NOMO-1 treated with DMSO at 0.1 percent for 48 hours (cell line): ENCODE data around the gene ASGR1.
A peak's percentile ranks its signal among the peaks of the same experiment; 100 is the strongest.
"Not testable (repeated sequence)": the region's sequence is repeated elsewhere in the genome, so short reads cannot be mapped to it uniquely, and the experiment has no call there.

Experiments used
- DNase-seq: peaks from one replicate; lab custom pipeline; 2025; ENCODE audit not compliant: unreplicated experiment; lab: John Stamatoyannopoulos, UW

ASGR1 gene

DNA sequence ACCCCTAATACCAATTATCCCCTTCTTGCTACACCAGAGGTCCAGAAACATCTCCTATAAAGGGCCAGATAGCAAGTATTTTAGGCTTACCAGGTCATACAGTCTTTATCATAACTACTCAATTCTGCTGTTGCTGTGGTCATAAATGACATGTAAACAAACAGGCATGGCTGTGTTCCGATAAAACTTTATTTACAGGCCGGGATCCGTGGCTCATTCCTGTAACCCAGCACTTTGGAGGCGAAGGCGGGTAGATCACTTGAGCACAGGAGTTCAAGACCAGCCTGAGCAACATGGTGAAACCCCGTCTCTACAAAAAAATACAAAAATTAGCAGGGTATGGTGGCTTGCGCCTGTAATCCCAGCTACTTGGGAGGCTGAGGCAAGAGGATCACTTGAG is 12.3 kb downstream of the ASGR1 start:
- no peak for DNase-seq

DNA sequence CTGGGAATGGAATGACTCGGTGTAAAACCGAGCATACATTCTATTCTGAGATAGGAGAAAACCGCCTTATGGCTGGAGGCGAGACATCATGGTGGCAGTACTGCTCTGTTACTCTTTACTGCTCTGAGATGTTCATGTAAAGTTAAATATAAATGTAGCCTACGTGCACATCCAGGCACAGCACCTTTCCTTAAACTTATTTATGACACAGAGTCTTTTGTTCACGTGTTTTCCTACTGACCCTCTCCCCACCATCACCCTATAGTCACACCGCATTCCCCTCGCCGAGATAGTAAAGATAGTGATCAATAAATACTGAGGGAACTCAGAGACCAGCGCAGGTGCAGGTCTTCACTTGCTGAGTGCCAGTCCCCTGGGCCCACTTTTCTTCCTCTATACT is 19.6 kb downstream of the ASGR1 start:
- not testable (repeated sequence) for DNase-seq

DNA sequence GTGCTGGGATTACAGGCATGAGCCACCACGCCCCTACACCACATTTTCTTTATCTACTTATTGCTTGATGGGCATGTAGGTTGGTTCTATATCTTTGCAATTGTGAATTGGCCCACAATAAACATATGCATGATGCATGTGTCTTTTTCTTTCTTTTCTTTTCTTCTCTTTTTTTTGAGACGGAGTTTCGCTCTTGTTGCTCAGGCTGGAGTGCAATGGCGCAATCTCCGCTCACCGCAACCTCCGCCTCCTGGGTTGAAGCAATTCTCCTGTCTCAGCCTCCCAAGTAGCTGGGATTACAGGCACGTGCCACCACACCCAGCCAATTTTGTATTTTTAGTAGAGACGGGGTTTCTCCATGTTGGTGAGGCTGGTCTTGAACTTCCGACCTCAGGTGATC is 20.7 kb downstream of the ASGR1 start:
- peak; percentile 50 for DNase-seq

DNA sequence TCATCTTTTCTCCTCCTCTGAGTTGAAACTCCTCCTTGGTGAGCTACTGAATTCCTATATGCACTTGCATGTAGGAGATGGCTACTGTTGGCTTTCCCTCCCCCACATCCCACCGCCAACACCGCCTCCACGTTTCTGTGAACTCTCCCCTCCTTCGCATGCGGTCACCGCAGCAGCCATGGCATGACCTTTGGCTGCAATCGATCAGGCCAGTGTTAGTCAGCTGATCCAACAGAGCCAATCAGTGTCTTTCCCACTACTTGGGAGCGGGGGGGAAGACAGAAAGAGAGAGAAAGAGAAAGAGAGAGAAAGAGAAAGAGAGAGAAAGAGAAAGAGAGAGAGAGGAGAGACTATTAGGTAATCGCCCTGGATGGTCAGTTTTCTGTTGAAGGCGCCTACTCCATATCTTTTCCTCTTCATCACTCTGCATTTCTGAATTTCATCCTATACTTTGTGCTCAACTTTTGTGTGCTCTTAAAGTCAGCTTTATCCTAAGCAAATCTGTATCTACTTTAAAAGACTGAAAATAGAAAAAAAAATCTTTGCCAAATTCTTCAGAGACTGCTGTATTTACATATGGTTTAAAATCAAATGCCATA is 22.7 kb downstream of the ASGR1 start:
- no peak for DNase-seq

DNA sequence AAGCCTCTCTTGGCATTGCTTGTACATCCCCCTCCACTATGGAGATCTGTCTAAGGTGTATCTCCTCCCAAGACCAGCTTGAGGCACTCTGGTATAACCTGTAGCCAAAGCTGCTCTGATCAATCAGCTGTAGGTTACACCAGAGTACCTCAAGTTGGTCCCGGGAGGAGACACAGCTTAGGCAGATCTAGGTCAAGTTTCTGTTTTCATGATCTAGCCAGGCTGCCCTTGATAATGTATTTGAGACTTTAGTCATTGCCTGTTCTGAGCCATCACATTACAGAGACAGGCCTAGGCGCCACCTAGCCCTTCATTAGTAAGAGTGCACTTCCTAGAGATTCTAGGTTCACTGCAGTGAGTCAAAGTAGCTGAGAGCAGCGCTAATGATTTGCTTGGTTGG is 31.4 kb downstream of the ASGR1 start:
- DNase-seq = no peak

DNA sequence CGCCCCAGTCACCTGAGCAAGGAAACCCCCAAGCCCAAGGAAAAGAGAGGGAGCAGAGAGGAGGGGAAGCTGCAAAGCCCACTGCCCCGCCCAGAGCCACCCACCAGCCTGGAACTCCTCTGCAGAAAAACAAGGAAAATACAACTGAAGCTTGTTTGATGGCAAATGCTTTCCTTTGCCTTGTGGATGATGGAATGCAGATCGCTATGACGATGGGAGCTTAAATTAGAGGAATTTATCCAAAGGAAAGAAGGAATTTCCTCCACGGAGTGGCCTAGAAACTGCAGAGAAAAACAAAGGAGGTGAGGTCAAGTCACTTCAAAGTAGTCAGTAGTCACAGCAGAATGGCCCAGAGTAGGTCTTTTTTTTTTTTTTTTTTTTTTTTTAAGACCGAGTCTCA is 33.1 kb downstream of the ASGR1 start:
- no peak for DNase-seq

DNA sequence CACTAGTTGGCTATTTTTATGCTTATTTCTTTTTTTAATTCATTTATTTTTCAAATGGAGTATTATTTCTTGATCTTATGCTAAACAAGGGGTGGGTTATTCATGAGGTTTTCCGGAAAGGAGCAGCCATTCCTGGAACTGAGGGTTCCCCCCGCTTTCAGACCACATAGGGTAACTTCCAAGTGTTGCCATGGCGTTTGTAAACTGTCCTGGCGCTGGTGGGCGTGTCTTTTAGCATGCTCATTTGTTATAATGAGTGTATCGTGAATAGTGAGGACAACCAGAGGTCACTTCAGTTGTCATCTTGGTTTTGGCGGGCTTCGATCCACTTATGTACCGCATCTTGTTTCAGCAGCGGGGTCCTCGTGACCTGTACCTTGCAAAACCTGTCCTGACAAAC is 35.0 kb downstream of the ASGR1 start:
- DNase-seq = no peak

DNA sequence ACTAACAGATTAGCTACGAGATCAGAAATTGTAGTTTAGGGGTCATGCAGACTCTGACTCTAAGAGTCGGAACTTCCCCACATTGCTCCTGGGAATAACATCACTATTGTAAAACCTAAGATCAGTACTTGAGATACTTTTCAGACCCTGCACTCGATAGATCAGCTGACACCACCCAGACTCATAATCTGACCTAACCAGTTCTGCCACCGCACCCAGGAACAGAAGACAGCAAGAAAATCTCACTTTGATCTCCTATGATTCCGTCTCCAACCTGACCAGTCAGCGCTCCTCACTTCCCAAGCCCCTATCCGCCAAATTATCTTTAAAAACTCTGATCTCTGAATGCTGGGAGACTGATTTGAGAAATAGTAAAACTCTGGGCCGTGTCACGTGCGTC is 37.3 kb downstream of the ASGR1 start:
- no peak for DNase-seq

DNA sequence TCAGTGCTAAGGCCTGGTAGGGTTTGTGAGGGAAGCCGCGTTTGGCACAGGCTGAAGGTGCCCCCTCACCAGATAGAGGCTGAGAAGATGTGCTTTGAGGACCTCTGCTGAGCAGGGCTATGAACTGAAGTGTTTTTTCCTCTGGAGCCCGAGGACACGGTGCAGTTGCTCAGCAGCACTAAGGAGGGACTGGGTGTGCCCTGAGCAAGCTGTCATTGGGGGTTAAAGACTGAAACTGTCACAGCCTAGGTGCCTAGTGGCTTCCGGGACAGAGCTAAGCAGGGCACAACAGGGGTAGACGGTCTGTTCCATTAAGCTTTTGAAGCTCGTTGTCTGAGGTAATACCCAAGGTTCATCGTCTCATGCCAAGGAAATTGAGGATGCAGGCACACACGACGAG is 39.8 kb downstream of the ASGR1 start:
- no peak for DNase-seq

DNA sequence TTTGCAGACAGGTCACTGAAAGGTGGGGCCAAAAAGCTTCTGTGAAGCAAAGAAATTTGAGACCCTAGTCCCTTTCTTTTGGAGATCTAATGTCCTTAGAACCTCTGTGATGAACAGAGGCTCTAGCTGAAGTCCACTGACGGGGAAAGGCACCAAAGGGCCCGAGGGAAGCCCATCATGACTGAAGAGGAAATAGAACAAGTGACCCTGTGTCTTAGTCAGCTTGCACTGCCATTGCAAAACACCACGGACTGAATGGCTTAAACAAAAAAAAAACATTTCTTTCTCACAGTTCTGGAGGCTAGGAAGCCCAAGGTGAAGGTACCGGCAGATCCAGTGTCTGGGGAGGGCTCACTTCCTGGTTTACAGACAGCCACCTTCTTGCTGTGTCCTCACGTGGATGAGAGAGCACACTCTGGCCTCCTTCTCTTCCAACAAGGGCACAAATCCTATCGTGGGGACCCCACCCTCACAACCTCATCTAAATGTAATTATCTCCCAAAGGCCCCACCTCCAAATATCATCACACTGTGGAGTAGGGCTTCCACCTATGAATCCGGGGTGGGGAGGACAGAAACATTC is 40.3 kb downstream of the ASGR1 start:
- peak; percentile 23 for DNase-seq

DNA sequence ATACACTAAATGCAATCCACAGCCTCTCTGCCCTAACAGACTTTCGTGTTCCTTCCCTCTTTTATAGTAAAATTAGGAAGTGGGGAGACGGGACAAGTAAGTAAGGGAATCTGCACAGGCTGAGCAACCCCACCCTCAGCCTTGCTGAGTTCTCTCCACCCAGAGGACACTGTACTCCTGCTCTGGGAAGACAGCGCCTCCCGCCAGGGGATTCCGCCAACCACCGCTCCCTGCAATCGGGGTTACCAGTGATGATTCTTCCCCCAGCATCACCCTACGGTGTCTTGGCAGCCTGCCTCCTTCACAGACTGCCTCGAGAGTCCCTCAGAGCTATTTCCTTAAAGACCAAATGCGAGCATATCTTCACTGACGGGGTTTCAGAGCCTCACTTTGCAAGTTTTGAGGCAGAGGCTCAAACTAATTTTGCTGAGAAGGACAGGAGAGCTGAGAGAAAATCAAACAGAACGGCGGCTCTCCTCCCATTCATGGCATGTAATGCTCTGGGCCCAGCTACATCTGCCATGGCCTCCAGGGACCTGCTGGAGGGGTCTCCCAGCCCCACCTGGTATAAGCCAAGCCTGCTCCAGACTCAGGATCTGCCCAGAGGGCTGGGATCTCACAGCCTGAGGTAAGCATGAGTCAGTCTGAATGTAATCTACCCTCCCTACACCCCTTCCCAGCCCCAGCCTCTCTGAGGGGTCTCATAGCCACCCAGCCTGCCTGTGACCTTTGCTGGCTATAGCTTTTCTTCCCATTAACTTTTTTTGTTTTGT is 41.8 kb downstream of the ASGR1 start:
- DNase-seq = no peak

DNA sequence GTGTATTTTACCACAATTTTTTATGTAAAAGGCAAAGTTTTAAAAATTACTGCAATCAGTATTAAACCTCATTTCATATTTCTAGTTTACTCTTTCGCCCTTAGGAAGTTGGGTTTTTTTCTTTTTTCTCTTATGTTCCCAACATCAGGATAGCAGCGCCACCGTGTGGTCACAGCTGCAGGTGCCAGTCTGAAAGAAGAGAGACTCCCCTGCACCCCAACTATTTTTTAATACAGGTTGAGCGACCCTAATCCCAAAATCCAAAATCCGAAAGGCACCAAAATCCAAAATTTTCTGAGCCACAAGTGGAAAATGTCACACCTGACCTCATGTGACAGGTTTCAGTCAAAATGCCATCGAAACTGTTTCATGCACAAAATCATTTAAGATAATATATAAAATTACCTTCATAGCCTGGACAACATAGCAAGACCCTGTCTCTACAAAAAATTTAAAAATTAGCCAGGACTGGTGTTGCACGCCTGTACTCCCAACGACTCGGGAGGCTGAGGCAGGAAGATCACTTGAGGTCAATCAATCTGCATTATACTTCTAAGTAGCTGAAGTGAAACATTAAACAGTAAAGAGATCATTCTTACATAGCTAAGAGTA is 42.8 kb downstream of the ASGR1 start:
- peak; percentile 76 for DNase-seq

DNA sequence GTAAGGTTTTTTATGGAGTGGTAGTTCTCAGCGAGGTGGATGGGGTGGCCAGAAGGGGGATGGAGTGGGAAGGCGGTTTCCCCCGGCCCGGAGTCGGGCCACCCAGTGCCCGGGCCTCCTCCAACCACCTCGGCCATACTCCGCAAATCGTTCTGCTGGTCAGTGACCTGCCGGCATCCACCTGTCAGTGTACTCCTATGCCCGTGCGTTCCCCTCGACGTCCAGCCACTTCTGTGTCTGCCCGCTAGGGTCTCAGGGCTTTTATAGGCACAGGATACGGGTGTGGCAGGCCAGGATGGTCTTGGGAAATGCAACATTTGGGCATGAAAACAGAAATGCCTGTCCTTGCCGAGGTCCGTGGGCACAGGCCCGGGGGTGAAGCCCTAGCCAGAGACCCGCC is 45.3 kb downstream of the ASGR1 start:
- no peak for DNase-seq

DNA sequence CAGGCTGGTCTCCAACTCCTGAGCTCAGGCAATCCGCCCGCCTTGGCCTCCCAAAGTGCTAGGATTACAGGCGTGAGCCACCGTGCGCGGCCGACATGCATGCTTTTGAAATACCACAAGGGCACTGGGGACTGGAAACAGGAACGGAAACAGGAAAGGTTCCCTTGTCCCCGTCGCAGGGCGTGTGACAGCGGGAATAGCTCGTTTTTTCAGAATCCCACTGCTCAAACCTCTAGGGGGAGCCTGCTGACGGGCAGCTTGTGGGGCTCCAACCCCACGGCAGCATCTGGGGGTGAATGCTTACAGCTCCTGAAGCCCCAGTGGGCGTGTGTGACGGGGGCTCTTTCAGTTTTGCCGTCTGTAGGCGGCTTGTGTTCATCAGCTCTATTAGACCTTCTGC is 45.7 kb downstream of the ASGR1 start:
- DNase-seq = peak; percentile 65

DNA sequence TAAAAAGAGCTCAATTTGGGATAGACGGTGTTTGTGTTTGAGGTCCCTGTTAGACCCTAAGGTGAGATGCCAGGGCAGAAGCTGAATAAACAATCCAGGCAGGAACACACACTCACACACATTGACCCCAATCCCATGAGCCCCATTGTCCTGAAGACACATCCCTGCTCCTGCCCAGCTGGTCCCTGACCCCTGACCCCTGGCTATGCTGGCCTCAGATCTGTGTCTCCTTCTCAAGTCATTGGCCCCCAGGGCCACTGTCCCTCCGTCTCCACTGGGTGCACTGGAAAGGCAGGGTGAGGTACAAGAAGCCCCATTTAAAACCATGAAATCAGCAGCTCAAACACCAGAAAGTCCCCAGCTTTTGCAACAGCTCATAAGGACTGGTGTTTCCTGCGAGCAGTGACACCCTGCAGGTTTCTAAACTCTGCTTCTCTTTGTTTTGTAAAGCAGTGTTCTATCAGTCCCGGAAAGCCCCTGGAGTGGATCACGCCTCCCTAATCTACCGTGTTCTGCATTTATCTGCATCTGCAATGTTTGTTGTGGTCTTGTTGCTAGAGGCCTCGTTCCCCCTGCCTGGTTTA is 46.6 kb downstream of the ASGR1 start:
- DNase-seq = peak; percentile 78

DNA sequence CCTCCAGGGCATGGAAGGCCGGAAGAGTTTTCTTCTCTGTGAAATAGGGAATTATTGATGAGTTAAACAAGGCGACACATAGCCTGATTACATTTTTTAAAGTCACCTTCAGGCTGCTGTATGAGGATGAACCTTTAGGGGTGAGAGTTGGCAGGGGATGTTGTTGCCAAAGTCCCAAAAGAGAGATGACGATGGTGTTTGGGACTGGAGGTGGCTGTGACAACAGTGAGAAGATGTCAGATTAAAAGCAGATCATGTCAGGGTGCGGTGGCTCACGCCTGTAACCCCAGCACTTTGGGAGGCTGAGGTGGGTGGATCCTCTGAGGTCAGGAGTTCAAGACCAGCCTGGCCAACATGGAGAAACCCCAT is 47.8 kb downstream of the ASGR1 start:
- DNase-seq = no peak

DNA sequence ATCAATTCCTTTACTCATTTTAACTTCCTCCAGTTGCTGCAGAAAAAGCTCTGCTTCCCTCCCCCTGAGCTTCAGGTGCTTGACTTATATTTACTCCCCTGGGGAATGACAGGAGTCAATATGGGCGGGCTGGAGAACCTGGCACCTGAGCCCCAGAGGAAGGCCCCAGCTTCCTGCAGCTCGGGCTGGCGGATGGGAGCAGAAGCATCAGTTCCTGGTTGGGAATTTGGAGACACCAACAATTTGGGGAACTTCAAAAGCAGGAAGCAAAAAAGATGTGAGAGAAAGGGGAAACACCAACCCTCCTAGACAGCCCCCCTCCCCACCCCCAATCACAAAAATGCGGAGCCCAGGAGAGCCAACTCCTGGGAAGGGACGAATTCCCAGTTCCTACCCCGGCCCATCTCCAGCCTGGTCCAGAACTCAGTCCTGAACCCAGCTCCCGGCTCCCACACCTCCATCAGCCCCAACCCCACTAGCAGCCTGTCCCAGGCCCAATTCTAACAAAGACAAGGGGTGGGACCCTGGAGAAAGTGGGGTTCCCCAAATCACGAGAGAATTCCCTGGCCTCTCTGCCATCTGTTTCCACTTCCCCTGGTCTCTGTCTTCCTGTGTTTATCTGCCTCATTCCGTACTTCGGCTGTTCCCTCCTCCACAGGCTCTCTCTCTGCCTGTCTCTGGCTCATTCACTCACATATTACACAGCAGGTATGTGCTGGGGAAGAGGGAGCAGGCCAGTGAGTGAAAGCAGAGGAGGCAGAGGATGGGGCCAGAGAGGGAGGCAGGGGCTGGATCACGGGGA is 48.3 kb downstream of the ASGR1 start:
- DNase-seq = peak; percentile 52

DNA sequence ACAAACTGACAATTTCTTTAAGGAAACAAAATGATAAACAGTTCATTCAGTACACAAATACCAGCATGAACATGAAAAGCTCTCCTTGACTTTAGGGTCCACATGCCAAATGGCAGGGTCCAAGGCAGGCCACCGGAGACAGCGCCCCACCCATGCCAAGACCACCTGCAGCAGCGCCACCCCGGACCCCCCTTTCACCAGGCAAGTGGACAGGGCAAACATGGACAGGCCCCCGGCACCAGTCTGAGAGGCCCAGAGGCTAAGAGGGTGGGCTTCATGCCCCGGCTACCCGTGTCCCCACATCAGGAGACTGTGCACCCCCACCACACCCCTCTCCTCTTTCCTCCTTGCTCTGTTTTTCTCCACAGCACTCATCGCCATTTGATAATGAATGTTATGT is 49.9 kb downstream of the ASGR1 start:
- DNase-seq = no peak

DNA sequence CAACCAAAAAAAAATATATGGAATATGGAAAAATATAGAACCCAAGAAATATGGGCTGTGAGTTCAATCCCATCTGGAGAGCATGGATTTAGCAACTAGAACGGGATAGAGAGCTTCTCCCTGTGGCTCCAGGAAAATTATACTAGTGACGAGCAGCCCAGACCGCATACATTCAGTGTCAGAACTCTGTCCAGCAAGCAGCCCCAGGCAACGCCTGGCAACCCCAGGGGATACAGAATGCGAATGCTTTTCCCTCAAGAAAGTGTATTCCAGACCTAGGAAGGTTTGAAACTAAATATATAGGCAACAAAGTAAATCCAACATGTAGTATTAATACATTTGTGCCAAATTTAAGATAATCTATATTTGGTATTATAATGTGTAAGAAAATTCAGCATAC is 51.0 kb downstream of the ASGR1 start:
- no peak for DNase-seq

DNA sequence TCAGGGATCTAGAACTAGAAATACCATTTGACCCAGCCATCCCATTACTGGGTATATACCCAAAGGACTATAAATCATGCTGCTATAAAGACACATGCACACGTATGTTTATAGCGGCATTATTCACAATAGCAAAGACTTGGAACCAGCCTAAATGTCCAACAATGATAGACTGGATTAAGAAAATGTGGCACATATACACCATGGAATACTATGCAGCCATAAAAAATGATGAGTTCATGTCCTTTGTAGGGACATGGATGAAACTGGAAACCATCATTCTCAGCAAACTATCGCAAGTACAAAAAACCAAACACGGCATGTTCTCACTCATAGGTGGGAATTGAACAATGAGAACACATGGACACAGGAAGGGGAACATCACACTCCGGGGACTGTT is 51.7 kb downstream of the ASGR1 start:
- not testable (repeated sequence) for DNase-seq

DNA sequence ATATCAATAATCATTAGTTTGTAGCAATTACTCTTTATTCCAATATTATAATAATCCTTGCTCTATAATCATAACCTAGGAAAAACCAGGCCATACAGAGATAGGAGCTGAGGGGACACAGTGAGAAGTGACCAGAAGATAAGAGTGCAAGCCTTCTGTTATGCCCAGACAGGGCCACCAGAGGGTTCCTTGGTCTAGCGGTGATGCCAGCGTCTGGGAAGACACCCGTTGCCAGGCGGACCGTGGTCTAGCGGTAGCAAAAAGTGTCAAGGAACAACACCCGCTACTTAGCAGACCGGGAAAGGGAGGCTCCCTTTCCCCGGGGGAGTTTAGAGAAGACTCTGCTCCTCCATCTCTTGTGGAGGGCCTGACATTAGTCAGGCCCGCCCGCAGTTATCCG is 52.8 kb downstream of the ASGR1 start:
- DNase-seq = not testable (repeated sequence)
